Islet of Langerhans (tissue), 1 donor: ENCODE results near the gene ADGRG3.
"Not testable (repeated sequence)": the region's sequence is repeated elsewhere in the genome, so short reads cannot be mapped to it uniquely, and the experiment has no call there.

Experiments
- FAIRE-seq: peaks from one replicate; lab custom pipeline; 2011; peaks lifted over from hg19 to GRCh38; lab: Jason Lieb, UNC

Gene ADGRG3

DNA sequence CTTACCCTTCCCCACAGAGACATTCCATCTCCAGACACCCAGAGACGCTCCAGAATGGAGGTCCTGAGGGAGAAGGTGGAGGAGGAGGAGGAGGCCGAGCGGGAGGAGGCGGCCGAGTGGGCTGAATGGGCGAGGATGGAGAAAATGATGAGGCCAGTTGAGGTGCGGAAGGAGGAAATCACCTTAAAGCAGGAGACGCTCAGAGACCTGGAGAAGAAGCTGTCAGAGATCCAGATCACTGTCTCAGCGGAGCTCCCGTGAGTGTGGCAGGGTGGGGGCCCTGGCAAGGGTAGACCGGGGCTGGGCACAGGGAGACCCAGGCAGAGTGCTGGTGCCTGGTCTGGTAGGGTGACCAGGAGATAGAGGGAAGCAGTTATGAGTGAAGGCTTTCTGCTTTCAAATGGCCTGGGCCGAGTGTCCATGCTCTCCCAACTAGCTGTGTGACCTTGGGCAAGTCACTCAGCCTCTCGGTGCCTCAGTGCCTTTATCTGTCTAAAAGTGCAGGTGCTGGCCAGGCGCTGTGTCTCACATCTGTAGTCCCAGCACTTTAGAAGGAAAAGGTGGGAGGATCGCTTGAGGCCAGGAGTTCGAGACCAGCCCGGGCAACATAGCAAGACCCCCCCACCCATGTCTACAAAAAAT is 29.9 kb downstream of the ADGRG3 start:
- no peak for FAIRE-seq

GRCh38 chr16:57698812-57699405 is 30.8 kb downstream of the ADGRG3 start:
- FAIRE-seq = no peak

DNA sequence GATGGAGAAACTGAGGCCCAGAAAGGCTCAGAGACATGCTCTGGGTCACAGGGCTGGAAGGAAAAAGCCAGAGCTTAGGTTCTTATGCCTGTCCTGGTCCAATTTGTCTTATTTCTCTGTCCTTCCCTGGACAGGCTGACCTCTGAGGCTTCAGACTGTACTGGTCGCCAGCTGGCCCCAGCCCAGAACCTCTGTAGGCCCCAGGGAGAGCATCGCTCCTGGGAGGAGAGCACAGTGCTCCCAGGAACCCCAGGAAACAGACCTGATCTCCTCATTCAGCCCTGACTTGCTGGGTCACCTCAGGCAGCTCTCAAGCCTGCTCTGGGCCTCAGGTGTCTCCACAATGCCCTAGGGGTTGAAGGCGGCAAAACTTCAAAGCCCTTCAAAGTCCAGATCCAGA is 31.4 kb downstream of the ADGRG3 start:
- FAIRE-seq = no peak

- FAIRE-seq = no peak
These were observed 31.8 kb downstream of the ADGRG3 start for GRCh38 chr16:57699899-57700298.

GRCh38 chr16:57700781-57701551 is 32.9 kb downstream of the ADGRG3 start:
- no peak for FAIRE-seq

DNA sequence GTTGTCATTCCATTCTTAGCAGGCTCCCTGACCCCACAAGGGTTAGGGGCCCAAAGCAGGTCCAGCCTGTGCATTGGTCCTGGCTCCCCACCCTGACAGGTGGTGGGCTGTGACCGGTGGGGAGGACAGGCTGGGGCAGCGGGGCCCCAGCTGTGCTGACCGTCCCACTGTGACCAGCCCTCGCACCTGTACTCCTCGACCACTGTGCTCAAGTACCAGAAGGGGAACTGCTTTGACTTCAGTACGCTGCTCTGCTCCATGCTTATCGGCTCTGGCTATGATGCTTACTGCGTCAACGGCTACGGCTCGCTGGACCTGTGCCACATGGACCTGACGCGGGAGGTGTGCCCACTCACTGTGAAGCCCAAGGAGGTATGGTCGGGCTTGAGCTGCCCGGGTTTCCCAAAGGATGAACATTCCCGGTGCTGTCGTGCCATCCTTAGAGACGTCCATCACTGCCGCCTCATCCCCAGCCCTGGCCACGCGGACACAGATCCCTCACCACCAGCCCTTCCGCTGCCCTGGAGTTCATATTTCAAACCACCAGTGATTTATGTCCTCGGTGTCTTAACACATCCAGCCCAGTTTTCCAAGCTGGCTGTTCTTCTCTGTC is 33.8 kb downstream of the ADGRG3 start:
- FAIRE-seq = no peak

DNA sequence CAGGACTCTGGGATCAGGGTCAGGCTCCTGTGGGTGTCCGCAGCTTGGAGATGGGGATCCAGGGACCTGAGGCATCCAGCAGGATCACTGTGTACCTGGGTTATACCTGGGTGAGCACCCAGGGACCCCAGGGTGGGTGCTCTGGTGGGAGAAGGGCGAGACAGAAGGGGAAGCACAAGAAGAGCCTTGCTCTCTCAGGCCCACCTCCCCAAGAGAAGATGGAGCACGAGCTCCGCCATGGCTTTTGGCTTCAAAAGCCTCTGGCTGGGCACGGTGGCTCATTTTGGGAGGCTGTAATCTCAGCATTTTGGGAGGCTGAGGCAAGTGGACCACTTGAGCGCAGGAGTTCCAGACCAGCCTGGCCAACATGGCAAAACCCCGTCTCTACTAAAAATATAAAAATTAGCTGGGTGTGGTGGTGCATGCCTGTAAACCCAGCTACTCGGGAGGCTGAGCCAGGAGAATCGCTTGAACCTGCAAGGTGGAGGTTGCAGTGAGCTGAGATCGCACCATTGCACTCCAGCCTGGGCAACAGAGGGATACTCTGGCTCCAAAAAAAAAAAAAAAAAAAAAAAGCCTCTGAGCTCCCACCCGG is 35.4 kb downstream of the ADGRG3 start:
- FAIRE-seq = no peak

DNA sequence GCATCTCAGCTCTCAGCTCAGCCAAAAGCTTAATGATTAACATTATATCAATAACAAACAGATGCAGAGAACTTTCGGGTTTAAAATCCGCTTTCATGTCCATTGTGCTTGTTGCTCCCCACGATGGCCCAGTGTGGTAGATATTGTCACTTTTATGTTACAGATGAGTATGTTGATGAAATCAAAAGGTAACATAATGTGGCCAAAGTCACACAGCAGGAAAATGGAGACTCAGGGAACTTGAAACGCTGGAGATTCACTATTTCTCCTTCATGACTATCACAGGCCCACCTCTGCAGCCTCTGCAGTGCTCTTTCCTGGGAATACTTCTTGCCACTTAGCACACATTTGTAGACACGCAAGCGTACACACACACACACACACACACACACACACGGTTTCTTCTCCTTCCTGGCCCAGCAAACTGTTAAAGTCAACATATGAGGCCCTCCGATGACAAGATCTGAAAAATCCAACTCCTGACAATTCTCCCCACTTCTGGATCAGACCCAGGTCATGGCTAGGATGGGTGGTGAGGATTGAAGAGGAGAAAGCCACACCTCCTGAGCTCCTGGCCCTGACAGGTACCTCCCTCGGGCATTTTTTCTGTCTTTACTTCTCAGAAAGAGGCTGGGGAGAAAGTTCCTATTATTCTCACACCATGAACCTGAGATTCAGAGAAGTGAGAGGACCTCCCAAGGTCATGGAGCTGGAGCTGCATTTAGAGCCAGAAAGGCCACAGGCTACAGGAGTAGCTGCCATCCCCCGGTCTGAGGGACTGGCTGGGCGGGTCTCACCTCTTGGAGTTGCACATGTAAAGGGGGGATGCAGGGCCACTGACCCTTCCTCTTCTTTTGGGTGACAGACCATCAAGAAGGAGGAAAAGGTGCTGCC is 36.2 kb downstream of the ADGRG3 start:
- no peak for FAIRE-seq

DNA sequence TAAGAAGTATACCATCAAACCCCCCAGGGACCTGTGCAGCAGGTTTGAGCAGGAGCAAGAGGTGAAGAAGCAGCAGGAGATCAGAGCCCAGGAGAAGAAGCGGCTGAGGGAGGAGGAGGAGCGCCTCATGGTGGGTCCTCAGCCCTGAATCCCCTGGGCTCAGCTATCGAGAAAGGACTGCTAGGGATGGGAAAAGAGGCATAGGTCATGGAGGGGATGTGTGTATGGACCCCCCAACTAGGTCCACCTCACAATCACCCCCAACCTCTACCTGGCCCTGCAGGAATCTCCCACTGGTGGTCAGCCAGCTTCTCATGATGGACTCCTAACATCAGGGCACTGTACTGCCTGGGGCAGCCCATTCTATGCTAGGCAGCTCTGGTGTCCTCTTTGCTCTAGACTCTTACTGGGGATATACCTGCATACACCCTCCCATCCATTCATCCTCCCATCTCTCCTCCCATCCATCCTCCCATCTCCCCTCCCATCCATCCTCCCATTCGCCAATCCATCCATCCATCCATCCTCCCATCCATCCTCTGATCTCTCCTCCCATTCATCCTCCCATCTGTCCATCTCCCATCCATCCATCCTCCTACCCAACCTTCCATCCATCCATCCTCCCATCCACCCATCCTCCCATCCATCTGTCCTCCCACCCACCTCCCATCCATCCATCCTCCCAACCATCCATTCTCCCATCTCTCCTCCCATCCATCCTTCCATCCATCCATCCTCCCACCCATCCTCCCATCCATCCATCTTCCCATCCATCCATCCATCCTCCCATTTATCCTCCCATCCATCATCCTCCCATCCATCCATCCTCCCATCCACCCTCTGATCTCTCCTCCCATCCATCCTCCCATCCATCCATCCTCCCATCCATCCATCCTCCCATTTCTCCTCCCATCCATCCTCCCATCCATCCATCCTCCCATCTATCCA is 37.1 kb downstream of the ADGRG3 start:
- FAIRE-seq = no peak

DNA sequence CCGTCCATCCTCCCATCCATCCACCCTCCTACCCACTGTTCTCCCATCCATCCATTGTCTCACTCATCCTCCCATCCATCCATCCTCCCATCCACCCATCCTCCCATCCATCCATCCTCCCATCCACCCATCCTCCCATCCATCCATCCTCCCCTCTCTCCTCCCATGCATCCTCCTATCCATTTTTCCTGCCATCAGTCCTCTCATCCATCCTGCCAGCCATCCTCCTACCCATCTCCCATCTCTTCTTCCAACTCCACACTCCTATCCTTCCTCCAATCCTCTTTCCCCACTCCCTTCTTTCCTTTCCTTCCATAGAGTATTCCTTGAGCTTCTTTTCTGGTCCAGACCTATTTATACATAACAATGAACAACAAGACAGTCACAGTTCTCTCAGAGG is 38.6 kb downstream of the ADGRG3 start:
- FAIRE-seq = no peak

- no peak for FAIRE-seq
These were observed 39.2 kb downstream of the ADGRG3 start for GRCh38 chr16:57707331-57707730.

- no peak for FAIRE-seq
These were observed 40.1 kb downstream of the ADGRG3 start for GRCh38 chr16:57708168-57708567.

DNA sequence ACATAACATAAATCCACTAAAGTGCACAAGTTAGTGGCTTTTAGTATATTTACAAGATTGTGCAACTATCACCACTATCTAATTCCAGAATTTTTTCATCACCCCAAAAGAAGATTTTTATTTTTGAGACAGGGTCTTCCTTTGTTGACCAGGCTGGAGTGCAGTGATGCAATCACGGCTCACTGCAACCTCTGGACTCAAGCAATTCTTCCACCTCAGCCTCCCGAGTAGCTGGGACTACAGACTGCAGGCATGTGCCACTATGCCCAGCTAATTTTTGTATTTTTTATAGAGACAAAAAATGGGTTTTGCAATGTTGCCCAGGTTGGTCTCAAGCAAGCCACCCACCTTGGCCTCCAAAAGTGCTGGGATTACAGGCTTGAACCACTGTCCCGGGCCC is 41.6 kb downstream of the ADGRG3 start:
- FAIRE-seq = no peak

DNA sequence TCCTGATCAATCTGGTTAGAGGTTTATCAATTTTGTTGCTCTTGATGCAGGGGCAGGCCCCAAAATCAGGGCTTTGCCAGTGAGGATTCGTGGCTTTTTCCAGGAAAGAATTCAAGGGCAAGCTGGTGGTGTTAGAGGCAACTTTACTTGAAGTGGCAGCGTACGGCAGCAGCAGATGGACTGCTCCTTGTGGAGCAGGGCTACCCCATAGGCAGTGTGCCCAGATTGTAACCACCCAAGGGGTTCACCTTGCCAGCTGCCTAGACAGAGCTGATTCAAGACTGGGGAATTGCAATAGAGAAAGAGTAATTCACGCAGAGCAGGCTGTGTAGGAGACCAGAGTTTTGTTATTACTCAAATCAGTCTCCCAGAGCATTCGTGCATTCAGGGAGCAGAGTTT is 43.2 kb downstream of the ADGRG3 start:
- FAIRE-seq = no peak

DNA sequence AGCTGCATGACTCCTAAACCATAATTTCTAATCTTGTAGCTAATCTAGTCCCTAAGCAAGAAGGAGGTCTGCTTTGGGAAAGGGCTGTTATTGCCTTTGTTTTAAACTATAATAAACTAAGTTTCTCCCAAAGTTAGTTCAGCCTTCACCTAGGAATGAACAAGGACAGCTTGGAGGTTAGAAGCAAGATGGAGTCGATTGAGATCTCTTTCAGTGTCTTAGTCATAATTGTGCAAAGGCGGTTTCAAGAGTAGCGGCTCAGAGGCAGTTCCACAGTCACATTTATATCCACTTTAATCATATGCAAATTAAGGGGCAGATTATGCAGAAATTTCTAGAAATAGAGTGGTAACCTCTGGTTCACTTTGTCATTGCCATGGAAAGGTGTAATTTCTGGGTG is 43.9 kb downstream of the ADGRG3 start:
- FAIRE-seq = no peak

DNA sequence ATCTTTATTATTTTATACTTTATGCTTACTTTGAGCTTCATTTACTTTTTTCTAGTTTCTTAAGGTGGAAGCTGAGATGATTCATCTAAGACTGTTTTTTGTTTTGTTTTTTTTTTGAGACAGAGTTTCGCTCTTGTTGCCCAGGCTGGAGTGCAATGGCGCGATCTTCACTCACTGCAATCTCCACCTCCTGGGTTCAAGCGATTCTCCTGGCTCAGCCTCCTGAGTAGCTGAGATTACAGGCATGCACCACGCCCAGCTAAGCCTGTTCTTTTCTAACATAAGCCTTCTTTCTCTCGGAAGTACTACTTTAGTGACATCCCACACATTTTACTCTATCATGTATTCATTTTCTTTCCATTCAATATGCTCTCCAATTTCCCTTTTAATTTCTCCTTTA is 44.5 kb downstream of the ADGRG3 start:
- not testable (repeated sequence) for FAIRE-seq

- no peak for FAIRE-seq
These were observed 45.5 kb downstream of the ADGRG3 start for GRCh38 chr16:57713596-57713995.

GRCh38 chr16:57714047-57714446 is 45.9 kb downstream of the ADGRG3 start:
- FAIRE-seq = no peak

GRCh38 chr16:57720142-57720575 is 52.1 kb downstream of the ADGRG3 start:
- FAIRE-seq = peak; percentile 38

GRCh38 chr16:57721356-57722209 is 53.5 kb downstream of the ADGRG3 start:
- no peak for FAIRE-seq
